HG03159 (cell line): ENCODE data around the gene DIAPH3.

ENCODE experiments used
- ATAC-seq: cut with Tn5 transposase; IDR thresholded peaks from one replicate; pipeline ENCODE4 v1.9.1; 2021; ENCODE audit warnings: mild to moderate bottlenecking, moderate library complexity; ENCODE audit not compliant: unreplicated experiment

DIAPH3 gene

GRCh38 chr13:60028021-60028420 is 135.7 kb downstream of the DIAPH3 start:
- ATAC-seq: no peak

- no peak for ATAC-seq
Measured at GRCh38 chr13:60026286-60026685, 137.4 kb downstream of the DIAPH3 start.

- no peak for ATAC-seq
Measured at GRCh38 chr13:60020288-60020687, 143.4 kb downstream of the DIAPH3 start.

- ATAC-seq: peak; percentile 89
Measured at GRCh38 chr13:60019119-60019993, 144.4 kb downstream of the DIAPH3 start.

DNA sequence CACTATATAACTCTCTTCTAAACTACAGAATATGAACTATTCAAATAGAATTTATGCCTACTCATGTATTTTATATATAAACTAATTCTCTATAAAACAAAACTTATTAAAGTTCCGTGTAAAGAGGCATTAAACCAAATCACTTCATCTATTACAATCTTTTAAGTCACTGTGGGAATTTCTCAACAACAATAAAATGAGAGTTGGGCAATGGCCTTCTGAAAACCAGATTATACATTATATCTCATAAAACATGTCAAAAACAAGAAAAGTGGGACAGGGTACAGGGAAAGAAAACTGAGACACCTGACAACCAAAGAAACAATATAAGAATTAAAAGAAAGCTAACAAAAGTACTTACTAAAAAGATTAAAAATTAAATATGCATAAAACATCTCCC is 145.2 kb downstream of the DIAPH3 start:
- ATAC-seq: no peak

GRCh38 chr13:60016229-60016628 is 147.5 kb downstream of the DIAPH3 start:
- ATAC-seq: no peak

DNA sequence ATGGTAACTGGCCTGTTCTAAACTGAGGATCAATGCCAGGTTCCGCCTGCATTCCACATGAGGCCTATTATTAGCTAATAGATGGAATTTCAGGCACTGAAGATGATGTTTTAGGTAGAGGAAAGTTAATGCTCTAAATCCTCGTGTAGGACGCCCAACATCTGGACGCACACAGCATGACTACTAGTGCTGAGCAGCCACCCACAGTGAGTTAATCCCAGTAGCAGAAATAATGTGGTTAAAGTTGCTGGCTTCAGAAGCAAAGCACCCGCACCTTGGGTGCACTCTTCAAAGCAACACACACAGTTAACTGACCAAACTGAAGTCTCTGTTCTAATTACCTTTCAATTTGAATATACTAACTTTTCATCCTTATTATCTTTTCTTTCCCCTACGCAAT is 150.6 kb downstream of the DIAPH3 start:
- no peak for ATAC-seq

DNA sequence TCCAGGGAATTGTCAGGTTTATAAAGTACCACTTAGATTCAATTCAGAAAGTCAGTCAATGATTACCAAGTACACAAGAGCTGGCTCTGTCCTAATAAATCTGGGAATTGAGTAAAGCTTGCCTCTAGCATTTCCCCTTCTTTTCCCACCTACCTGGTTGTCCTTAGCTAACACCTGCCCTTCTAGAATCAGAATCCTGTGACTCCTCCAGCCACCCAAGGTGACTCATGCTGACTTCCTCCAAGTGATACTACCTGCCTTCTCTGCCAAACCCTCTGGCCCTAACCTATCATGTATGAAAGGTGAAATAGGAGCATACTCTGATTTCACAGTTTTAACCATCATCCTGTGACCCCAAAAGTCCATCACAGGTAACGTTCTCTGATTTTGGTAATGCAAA is 151.2 kb downstream of the DIAPH3 start:
- no peak for ATAC-seq

DNA sequence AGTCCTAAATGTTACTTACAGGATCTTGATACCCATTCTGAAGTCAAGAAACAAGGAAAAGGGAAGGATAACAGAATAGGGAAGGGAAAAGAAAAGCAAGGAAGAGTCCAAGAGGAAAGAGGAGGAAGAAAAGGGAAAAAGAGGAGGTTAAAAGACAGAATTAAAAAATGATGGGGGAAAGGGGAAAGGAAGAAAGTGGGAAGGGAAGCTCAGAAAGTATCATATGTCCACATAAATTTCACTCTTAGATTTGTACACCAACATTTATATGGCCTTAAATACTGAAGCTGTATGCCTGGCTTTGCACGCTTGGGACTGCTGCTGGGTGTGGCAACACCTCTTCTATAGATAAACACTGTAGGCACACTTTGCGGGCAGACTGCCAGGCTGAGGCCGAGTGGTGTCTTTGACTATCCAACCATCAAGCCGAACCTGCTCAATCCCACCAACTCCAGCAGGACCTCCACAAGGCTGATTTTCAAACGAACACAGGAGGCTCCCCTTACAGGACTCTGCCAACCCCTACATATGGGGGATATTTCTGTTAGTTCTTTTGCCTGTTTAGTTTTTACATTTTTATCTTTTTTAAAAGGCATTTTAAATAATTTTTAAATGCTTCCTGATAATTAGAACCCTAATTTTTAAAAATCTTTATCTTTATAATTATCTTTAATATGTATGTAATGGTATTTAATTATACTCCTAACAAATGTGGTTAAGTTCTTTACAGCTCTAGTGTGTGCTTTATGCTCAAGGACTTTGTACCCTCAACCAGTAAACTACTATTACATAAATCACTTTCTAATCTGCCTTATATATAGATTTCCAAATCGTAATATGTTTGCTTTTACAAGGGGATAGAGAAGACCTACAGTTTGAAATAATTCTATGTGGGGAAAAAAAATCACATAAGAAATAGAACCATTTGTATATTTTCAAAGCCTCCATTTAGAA is 154.2 kb downstream of the DIAPH3 start:
- no peak for ATAC-seq

- ATAC-seq: no peak
Measured at GRCh38 chr13:60001889-60002288, 161.8 kb downstream of the DIAPH3 start.

- no peak for ATAC-seq
Measured at GRCh38 chr13:60000976-60001375, 162.8 kb downstream of the DIAPH3 start.

GRCh38 chr13:60000081-60000480 is 163.6 kb downstream of the DIAPH3 start:
- no peak for ATAC-seq

GRCh38 chr13:59997976-59998375 is 165.8 kb downstream of the DIAPH3 start:
- no peak for ATAC-seq

DNA sequence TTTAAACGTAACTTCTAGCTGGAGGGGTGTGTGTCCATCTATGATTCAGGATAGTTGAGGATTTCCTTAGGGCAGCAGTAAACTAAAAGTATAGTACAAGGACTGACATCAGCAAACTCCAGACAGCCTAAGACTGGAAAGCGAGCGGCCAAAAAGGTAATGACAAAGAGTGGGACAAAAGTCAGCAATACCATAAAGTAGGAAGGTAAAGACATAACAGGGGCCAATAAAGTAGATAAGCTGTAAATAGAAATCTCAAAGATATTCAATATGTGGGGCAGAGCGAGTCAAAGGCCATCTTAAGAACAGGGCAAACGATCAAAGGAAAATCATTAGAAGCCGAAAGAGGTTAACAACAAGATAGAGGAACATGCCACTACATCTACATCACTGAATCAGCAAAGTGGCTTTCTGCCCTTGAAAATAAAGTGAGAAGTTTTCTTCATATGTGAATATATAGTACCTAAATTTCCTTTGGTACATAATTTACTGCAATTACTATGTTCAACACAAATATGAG is 167.2 kb downstream of the DIAPH3 start:
- no peak for ATAC-seq

DNA sequence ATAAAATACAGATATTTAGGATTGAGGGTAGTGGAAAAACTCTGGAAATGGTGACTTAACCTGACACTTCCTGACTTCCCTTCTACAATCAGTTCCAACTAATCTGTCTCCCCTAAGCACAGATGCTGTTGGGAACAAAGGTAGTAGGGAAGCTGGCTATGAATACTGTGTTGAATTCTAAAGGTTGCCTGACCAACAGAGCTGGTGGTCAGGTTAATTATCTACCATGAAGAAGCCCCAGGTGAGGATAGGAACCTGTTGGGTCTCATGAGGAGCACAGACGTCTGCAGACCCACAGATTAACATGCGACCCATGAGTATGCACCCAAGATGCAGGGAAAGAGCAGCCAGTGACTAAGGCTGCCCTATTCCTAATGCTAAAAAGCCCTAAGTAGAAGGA is 172.3 kb downstream of the DIAPH3 start:
- no peak for ATAC-seq

GRCh38 chr13:59982631-59983382 is 180.9 kb downstream of the DIAPH3 start:
- no peak for ATAC-seq

GRCh38 chr13:59979589-59979988 is 184.1 kb downstream of the DIAPH3 start:
- no peak for ATAC-seq

- ATAC-seq: no peak
Measured at GRCh38 chr13:59978862-59979261, 184.9 kb downstream of the DIAPH3 start.

DNA sequence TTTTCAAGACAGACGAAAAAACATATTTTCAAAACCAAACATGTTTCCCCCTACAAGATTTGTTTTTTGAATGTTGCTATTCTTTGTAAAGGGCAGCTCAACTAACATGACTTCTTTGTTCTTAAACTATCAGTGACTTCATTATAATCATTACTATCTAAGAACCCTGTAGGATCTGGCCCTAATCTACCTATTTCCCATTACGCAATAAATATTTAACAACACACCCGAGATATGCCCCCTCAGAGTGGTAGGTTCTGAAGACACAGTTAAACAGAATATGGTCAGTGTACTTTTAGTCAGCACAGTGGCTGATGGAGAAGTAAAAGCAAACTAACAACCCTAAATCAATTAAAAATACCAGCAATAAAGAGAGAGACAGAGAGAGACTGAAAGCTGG is 186.9 kb downstream of the DIAPH3 start:
- ATAC-seq: no peak

GRCh38 chr13:59975807-59976435 is 187.8 kb downstream of the DIAPH3 start:
- ATAC-seq: no peak
